K562 (cell line): Measurements from ENCODE around the gene CYB5RL. TPM values are rescaled to one million over a fixed set of nuclear protein-coding genes. Genes with fewer than 3 reads are reported as not detected.

Experiments used
- ATAC-seq: fragments of 200-7000 bp; cut with Tn5 transposase; 3 replicates; pipeline ENCODE4 v1.9.1; 2020; ENCODE audit warnings: moderate library complexity
- BruUV-seq: library from RNA; stranded (reverse); fragments of 400-500 nt; replicated peaks from 2 replicates; lab custom pipeline; 2021; lab: Mats Ljungman, UMichigan
- CTCF ChIA-PET: fragments of 300-600 bp; formaldehyde crosslinking; extraction: SDS; loops from one replicate; lab custom pipeline; 2021; ENCODE audit warnings: low intra/inter-chr PET ratio; lab: Yijun Ruan, JAX
- POLR2A ChIA-PET: fragments of 300-600, 350-650 bp; sonication (Branson Sonifier 250); formaldehyde crosslinking; extraction: SDS; loops from one replicate; lab custom pipeline; 2021; ENCODE audit warnings: antibody characterized with exemption, inconsistent platforms; lab: Yijun Ruan, JAX
- DNase-seq, 4 experiments: peaks; one replicate each; pipeline versions ENCODE4 v3.0.0 to v3.0.0-alpha.2; 2011 to 2018; ENCODE audit warnings: low spot score in 3 of 4, mixed read lengths in 3 of 4; ENCODE audit errors: extremely low read depth in 1 of 4
- FAIRE-seq: peaks from 2 replicates; lab custom pipeline; 2011; peaks lifted over from hg19 to GRCh38; lab: Jason Lieb, UNC
- H2AFZ ChIP-seq: 2 replicates; pipeline ENCODE4 v1.6.0; 2011; ENCODE audit warnings: low read depth, low read length, control low read depth, inconsistent platforms
- H3K27ac ChIP-seq: fragments of 200-600 bp; 3 replicates; pipeline ENCODE4 v1.8.0; 2011; ENCODE audit warnings: low read depth, mild to moderate bottlenecking, control low read depth, inconsistent platforms, low read length, moderate library complexity, mixed read lengths; ENCODE audit errors: extremely low read depth
- H3K27me3 ChIP-seq, 2 experiments: fragments of 300-600 bp in 1 of 2; 2 replicates in 1 of 2; 3 replicates in 1 of 2; pipeline versions ENCODE4 v1.6.0 to v1.8.0; 2011; ENCODE audit warnings: inconsistent platforms in 2 of 2, low read length in 2 of 2, mild to moderate bottlenecking in 1 of 2, mixed read lengths in 1 of 2, moderate library complexity in 1 of 2; ENCODE audit not compliant: control insufficient read depth in 2 of 2, insufficient read depth in 2 of 2
- H3K36me3 ChIP-seq: fragments of 300-600 bp; 3 replicates; pipeline ENCODE4 v1.8.0; 2011; ENCODE audit warnings: mild to moderate bottlenecking, low read length, inconsistent platforms; ENCODE audit not compliant: control insufficient read depth, insufficient read depth
- H3K4me1 ChIP-seq, 2 experiments: fragments of 200-600 bp in 1 of 2; replicated peaks in 1 of 2; 2 replicates in 1 of 2; 3 replicates in 1 of 2; pipeline versions ENCODE4 v1.5.1 to v1.8.0; 2011; ENCODE audit warnings: inconsistent platforms in 2 of 2, low read length in 2 of 2, mild to moderate bottlenecking in 1 of 2, mixed read lengths in 1 of 2, moderate library complexity in 1 of 2; ENCODE audit not compliant: control insufficient read depth in 2 of 2, insufficient read depth in 2 of 2
- H3K4me2 ChIP-seq: 2 replicates; pipeline ENCODE4 v1.6.1; 2011; ENCODE audit warnings: low read length, control low read depth, inconsistent platforms, mixed read lengths; ENCODE audit not compliant: insufficient read depth
- H3K4me3 ChIP-seq: fragments of 200-600 bp; sonication (generic), shearing (Covaris generic); 2 replicates; pipeline ENCODE4 v1.5.1; 2016; ENCODE audit warnings: control low read depth, inconsistent platforms
- H3K79me2 ChIP-seq: fragments of 200-600 bp; 3 replicates; pipeline ENCODE4 v1.8.0; 2011; ENCODE audit warnings: low read length, inconsistent platforms; ENCODE audit not compliant: control insufficient read depth, insufficient read depth
- H3K9ac ChIP-seq, 2 experiments: 2 replicates each; pipeline versions ENCODE4 v1.6.0 to v1.6.1; 2011; ENCODE audit warnings: low read depth in 2 of 2, low read length in 2 of 2, control low read depth in 1 of 2, inconsistent platforms in 1 of 2, mild to moderate bottlenecking in 1 of 2, mixed read lengths in 1 of 2; ENCODE audit not compliant: insufficient read depth in 1 of 2
- H3K9me1 ChIP-seq: one replicate; pipeline ENCODE4 v1.6.0; 2011; ENCODE audit warnings: inconsistent platforms, mild to moderate bottlenecking, low read length, moderate library complexity; ENCODE audit not compliant: control insufficient read depth, insufficient read depth
- H3K9me3 ChIP-seq: replicated peaks from 2 replicates; pipeline ENCODE4 v1.5.1; 2011; ENCODE audit warnings: low read depth, low read length, inconsistent platforms; ENCODE audit not compliant: control insufficient read depth, insufficient read depth
- H4K20me1 ChIP-seq: replicated peaks from 2 replicates; pipeline ENCODE4 v1.6.1; 2011; ENCODE audit warnings: low read length, inconsistent platforms, mixed read lengths; ENCODE audit not compliant: control insufficient read depth, insufficient read depth
- HNRNPL ChIP-seq: fragments of 200-400 bp; formaldehyde crosslinking; IDR thresholded peaks from 2 replicates; pipeline ENCODE4 v1.6.1; 2017; ENCODE audit warnings: low read depth, mild to moderate bottlenecking, low read length
- NFXL1 ChIP-seq: fragments of 450-650 bp; formaldehyde crosslinking; IDR thresholded peaks from 2 replicates; pipeline ENCODE4 v1.4.0; 2021; ENCODE audit warnings: mild to moderate bottlenecking
- TRIM24 ChIP-seq, 2 experiments: fragments of 450-650 bp; IDR thresholded peaks; 2 replicates each; pipeline ENCODE4 v1.6.1; 2016
- WGBS: fragments of 100-300 bp; shearing (Covaris generic); methylation state at CpG from one replicate; pipeline ENCODE4 v1.1.6; 2016; ENCODE audit warnings: low coverage, mixed read lengths; ENCODE audit not compliant: insufficient coverage; ENCODE audit errors: missing lambda C conversion rate; 5-methylcytosine and 5-hydroxymethylcytosine counted together
- in situ Hi-C: fragments of 300-500 bp; cut with MboI; formaldehyde crosslinking; loops from 4 replicates; pipeline ENCODE4 v1.15.0; 2018; ENCODE audit warnings: inconsistent platforms, mixed read lengths
- intact Hi-C: fragments of 100-400 bp; cut with micrococcal nuclease; formaldehyde crosslinking; loops from 2 replicates; pipeline ENCODE4 v1.14.2; 2022
- polyA plus RNA-seq, 8 experiments: library from polyadenylated mRNA; depleted of rRNA in 4 of 8; stranded (reverse) in 5 of 8; unstranded in 3 of 8; fragments of >200 nt; fragmentation: Nextera tagmentation in 2 of 8; fragmentation: Illumina TruSeq in 1 of 8; extraction: Ambion mirVana in 2 of 8; extraction: Trizol in 1 of 8; gene quantifications; 2 replicates each; pipeline versions ENCODE4 v1.2.1 to v1.2.3, GENCODE V29; 2011 to 2014; ENCODE audit warnings: inconsistent platforms in 1 of 8, missing spikeins in 1 of 8
- total RNA-seq, 7 experiments: library from RNA; depleted of rRNA in 6 of 7; stranded (reverse); fragments of >200 nt in 6 of 7; fragmentation: Illumina TruSeq in 2 of 7; extraction: Trizol in 2 of 7; gene quantifications; 2 replicates each; pipeline versions ENCODE4 v1.2.1 to v1.2.3, GENCODE V29; 2011 to 2021; ENCODE audit warnings: low replicate concordance in 1 of 7
- TF ChIP-seq, protein P1 (sequence below): sonication (generic); formaldehyde crosslinking; IDR thresholded peaks from 2 replicates; pipeline ENCODE4 v1.8.1; 2023; ENCODE audit warnings: mild to moderate bottlenecking, missing genetic modification reagents
- TF ChIP-seq, protein P2 (sequence below): fragments of 250-450 bp; sonication (Bioruptor Pico); IDR thresholded peaks from 2 replicates; pipeline ENCODE4 v1.6.1; 2021; ENCODE audit warnings: mild to moderate bottlenecking

Gene CYB5RL
- total and polyA plus RNA-seq, 9 of the 15 experiments (the other 6 are each of a cell fraction or from before 2014, with no cell fraction given), result 7.9 to 18.0 (median 11.2) TPM

DNA sequence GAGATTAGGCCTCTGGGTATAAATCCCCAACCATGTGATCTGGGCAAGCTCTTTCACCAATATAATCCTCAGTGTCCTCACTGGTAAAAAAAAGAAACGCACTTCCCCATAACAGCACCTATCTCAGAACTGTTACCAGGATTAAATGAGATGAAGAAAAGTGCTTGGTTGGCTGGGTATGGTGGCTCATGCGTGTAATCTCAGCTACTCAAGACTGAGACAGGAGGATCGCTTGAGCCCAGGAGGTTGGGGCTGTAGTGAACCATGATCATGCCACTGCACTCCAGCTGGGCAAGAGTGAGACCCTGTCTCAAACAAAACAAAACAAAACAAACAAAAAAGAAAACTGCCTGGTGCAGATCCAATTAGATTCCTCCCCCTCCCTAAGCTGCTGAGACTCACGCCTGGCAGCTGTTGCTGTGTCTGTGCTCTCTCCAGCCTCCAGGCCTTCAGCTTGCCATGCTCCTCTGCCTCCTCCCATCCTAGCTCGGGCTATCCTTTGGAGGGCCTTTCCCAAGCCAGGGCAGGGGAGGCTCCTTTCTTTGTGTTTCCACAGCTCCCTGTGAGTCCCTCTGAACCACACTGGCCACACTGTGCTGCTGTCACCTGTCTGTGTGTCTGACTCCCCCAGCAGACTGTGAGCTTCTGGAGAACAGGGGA is 19.0 kb downstream of the CYB5RL start:
- ATAC-seq (no peak), FAIRE-seq (no peak)
- no peak for TF ChIP-seq NFXL1 (CRISPR knock-in tag)
- TF ChIP-seq HNRNPL, result no peak
- no peak for TF ChIP-seq TRIM24 (IDR thresholded peaks at IDR 0.05)
- TF ChIP-seq, protein P1, sequence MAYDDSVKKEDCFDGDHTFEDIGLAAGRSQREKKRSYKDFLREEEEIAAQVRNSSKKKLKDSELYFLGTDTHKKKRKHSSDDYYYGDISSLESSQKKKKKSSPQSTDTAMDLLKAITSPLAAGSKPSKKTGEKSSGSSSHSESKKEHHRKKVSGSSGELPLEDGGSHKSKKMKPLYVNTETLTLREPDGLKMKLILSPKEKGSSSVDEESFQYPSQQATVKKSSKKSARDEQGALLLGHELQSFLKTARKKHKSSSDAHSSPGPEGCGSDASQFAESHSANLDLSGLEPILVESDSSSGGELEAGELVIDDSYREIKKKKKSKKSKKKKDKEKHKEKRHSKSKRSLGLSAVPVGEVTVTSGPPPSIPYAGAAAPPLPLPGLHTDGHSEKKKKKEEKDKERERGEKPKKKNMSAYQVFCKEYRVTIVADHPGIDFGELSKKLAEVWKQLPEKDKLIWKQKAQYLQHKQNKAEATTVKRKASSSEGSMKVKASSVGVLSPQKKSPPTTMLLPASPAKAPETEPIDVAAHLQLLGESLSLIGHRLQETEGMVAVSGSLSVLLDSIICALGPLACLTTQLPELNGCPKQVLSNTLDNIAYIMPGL (CRISPR knock-in tag), result no peak
- TF ChIP-seq, protein P2, sequence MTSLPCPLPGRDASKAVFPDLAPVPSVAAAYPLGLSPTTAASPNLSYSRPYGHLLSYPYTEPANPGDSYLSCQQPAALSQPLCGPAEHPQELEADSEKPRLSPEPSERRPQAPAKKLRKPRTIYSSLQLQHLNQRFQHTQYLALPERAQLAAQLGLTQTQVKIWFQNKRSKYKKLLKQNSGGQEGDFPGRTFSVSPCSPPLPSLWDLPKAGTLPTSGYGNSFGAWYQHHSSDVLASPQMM (CRISPR knock-in tag), result no peak
- TF ChIP-seq, all 486 proteins: peak for 0
- H3K79me2 ChIP-seq, result no peaks in the 10 kb centered on the region
- ChIA-PET POLR2A (interaction anchor here (0.6 to 2.5 kb wide), 4 partner anchors 17 to 48 kb away, joined by 3 to 14 read pairs (median 4); partner anchors contain the start of genes CYB5RL and MRPL37), CTCF (no interaction called here)
- H2AFZ ChIP-seq, result no peak overlapping the region
- in situ Hi-C loops (no loop called here), intact Hi-C loops (no loop called here)
- H3K27me3 ChIP-seq, result no peaks in the 10 kb centered on the region
- no peak for DNase-seq
- no peaks in the 10 kb centered on the region for H4K20me1 ChIP-seq
- no peaks in the 10 kb centered on the region for H3K9me1 ChIP-seq
- H3K4me2 ChIP-seq, result no peak overlapping the region
- H3K4me1 ChIP-seq, result no peaks in the 10 kb centered on the region
- WGBS, result 73% methylated on average over 5 of the region's 5 CpGs
- H3K36me3 ChIP-seq, result peaks cover 16% of the 10 kb centered on the region; the same call in 1 of the 3 replicates
- no peaks in the 10 kb centered on the region for H3K9me3 ChIP-seq
- no peak overlapping the region for H3K27ac ChIP-seq
- no TSS peak for BruUV-seq
- H3K4me3 ChIP-seq, result no peak overlapping the region
- H3K9ac ChIP-seq, result peak overlapping the region in 1 of 2 experiments; percentile 10; a peak in 1 of 4 replicates
